ENCODE data around the gene ATP6V0A1. TPM values are rescaled to one million over a fixed set of nuclear protein-coding genes. Genes with fewer than 3 reads are reported as not detected.
A peak's percentile ranks its signal among the peaks of the same experiment; 100 is the strongest.
"Not testable (repeated sequence)": the region's sequence is repeated elsewhere in the genome, so short reads cannot be mapped to it uniquely, and the experiment has no call there.

ATP6V0A1 gene
- total RNA-seq, 4 donors from 2014 or later: 81.6 to 126 (median 96.6) TPM

DNA sequence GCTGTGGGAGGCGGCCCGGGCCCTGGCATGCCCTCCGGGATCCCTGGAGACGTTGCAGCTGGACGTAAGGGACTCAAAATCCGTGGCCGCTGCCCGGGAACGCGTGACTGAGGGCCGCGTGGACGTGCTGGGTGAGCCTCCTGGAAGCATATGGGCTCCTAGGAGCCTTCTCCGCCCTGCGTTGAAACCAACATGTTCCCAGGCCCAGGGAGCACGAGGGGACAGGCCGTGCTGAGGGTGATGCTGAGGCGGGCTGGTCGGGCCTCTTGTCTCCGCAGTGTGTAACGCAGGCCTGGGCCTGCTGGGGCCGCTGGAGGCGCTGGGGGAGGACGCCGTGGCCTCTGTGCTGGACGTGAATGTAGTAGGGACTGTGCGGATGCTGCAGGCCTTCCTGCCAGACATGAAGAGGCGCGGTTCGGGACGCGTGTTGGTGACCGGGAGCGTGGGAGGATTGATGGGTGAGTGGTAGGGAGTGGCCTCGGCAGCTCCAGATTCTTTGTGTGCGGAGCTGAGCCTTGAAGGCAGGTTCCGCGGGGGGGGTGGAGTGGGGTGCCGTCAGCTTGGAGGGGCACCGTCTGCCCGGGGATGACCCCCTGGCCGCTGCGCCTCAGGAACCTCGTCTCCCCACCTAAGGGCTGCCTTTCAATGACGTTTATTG lies 94.6 kb downstream of the ATP6V0A1 start:
- DNase-seq (ENCODE audit: low spot score in 2 of 2): no peak
- H3K4me1 ChIP-seq: peaks cover 0 to 40% (median 15%) of the 10 kb centered on the region in 4 donors

DNA sequence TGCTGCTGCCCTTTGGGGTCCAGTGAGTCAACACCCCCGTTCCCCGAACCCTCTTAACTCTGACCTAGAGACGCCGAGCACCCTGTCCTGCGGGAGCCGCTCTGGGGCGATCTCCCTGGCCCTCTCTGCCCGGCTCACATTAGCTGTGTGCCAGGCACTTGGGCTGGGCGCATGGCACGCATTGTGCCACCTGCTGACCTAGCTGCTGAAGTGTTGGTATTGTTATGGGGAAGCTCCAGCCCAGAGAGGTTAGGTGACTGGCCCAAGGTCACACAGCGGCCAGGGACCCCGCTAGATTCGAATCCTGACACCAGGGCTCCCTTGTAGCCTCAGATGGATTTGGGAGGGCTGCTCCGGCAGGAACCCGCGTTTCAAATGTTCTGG lies 95.2 kb downstream of the ATP6V0A1 start:
- WGBS, 2 donors: 56 to 70% methylated on average over 8 to 12 of the region's 16 CpGs
- TF ChIP-seq, protein P1, sequence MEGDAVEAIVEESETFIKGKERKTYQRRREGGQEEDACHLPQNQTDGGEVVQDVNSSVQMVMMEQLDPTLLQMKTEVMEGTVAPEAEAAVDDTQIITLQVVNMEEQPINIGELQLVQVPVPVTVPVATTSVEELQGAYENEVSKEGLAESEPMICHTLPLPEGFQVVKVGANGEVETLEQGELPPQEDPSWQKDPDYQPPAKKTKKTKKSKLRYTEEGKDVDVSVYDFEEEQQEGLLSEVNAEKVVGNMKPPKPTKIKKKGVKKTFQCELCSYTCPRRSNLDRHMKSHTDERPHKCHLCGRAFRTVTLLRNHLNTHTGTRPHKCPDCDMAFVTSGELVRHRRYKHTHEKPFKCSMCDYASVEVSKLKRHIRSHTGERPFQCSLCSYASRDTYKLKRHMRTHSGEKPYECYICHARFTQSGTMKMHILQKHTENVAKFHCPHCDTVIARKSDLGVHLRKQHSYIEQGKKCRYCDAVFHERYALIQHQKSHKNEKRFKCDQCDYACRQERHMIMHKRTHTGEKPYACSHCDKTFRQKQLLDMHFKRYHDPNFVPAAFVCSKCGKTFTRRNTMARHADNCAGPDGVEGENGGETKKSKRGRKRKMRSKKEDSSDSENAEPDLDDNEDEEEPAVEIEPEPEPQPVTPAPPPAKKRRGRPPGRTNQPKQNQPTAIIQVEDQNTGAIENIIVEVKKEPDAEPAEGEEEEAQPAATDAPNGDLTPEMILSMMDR (IDR thresholded peaks at IDR 0.05): no peak
- TF ChIP-seq POLR2A (IDR thresholded peaks at IDR 0.05) (no peak), EP300 (IDR thresholded peaks at IDR 0.05) (no peak)
- H3K27ac ChIP-seq: peak overlapping the region; percentile 75 to 92 (median 82)

More for the DNA sequence above, 94.6 kb downstream of the ATP6V0A1 start:
- H3K9me3 ChIP-seq: no peaks in the 10 kb centered on the region
- 72 to 78% methylated on average over 26 to 44 of the region's 45 CpGs for WGBS, 2 donors
- H3K36me3 ChIP-seq: peaks cover 0 to 18% (median 0%) of the 10 kb centered on the region in 3 donors
- H3K4me3 ChIP-seq: peak overlapping the region in 2 of 4 donors; percentile 74 to 88
- TF ChIP-seq, protein P1 (IDR thresholded peaks at IDR 0.05): no peak
- no peak for TF ChIP-seq POLR2A (IDR thresholded peaks at IDR 0.05)
- no peak for TF ChIP-seq EP300 (IDR thresholded peaks at IDR 0.05)
- no peaks in the 10 kb centered on the region for H3K27me3 ChIP-seq
- H3K27ac ChIP-seq: peak overlapping the region in 2 of 4 donors; percentile 82 to 92

DNA sequence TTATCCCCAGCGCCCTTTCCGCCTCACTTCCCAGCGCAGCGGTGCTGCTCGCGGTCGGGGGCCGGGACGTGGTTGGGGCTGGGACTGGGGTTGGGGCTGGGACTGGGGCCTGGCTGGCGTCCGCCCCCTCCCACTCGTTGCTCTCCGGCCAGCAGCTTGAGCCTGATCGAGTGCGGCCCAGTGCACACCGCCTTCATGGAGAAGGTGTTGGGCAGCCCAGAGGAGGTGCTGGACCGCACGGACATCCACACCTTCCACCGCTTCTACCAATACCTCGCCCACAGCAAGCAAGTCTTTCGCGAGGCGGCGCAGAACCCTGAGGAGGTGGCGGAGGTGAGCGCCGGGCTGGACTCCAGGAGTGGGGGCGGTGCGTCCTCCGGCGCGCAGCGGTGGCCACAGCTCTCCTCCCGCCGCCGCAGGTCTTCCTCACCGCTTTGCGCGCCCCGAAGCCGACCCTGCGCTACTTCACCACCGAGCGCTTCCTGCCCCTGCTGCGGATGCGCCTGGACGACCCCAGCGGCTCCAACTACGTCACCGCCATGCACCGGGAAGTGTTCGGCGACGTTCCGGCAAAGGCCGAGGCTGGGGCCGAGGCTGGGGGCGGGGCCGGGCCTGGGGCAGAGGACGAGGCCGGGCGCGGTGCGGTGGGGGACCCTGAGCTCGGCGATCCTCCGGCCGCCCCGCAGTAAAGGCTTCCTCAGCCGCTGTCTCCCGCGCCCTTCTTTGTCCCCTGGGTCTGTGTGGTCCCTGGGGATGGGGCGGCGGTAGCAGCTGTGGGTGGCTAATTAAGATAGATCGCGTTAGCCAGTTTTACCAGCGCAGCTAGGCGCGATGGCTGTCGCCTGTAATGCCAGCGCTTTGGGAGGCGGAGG lies 95.8 kb downstream of the ATP6V0A1 start:
- Histone ChIP-seq H3K27ac (peak overlapping the region; percentile 75 to 92 (median 82)), H3K36me3 (peaks cover 0 to 14% (median 0%) of the 10 kb centered on the region in 3 donors), H3K9me3 (no peaks in the 10 kb centered on the region), H3K4me3 (peak overlapping the region; percentile 67 to 88 (median 76)), H3K4me1 (peaks cover 0 to 33% (median 11%) of the 10 kb centered on the region in 4 donors), H3K27me3 (no peaks in the 10 kb centered on the region)
- WGBS, 2 donors: 0 to 1% methylated on average over 38 to 67 of the region's 82 CpGs
- TF ChIP-seq EP300 (IDR thresholded peaks at IDR 0.05): peak; percentile 57 to 92
- peak in 1 of 2 donors; percentile 70 for TF ChIP-seq POLR2A (IDR thresholded peaks at IDR 0.05)
- TF ChIP-seq, protein P1 (IDR thresholded peaks at IDR 0.05): no peak
- peak; percentile 74 to 77 for DNase-seq (ENCODE audit: low spot score in 2 of 2)

More for the DNA sequence above, 95.2 kb downstream of the ATP6V0A1 start:
- Histone ChIP-seq H3K4me1 (peaks cover 0 to 34% (median 12%) of the 10 kb centered on the region in 4 donors), H3K9me3 (no peaks in the 10 kb centered on the region), H3K36me3 (peaks cover 0 to 14% (median 0%) of the 10 kb centered on the region in 3 donors), H3K4me3 (peak overlapping the region; percentile 67 to 88 (median 76)), H3K27me3 (no peaks in the 10 kb centered on the region)
- no peak for DNase-seq (ENCODE audit: low spot score in 2 of 2)

DNA sequence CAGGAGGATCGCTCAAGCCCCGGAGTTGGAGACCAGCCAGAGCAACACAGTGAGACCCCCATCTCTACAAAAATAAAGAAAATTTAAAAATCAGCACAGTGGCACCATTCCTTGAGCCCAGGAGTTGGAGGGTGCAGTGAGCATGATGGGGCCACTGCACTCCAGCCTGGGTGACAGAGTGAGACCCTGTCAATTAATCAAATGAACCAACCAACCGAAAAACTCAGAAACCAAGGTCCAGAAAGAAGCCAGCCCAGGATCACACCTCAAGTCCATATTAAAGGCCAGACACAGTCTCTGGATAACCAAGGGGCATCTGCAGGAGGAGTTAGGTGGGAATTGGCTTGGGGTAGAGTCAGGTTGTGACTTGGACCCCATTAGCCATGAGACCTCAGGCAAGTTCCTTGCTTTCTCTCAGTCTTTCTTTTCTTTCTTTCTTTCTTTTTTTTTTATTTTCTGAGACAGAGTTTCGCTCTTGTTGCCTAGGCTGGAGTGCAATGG lies 96.5 kb downstream of the ATP6V0A1 start:
- H3K4me1 ChIP-seq: peaks cover 0 to 38% (median 11%) of the 10 kb centered on the region in 4 donors
- 26 to 27% methylated on average over 4 of the region's 4 CpGs for WGBS, 2 donors
- H3K27ac ChIP-seq: peak overlapping the region; percentile 75 to 92 (median 82)
- H3K36me3 ChIP-seq: peaks cover 0 to 14% (median 0%) of the 10 kb centered on the region in 3 donors
- DNase-seq (ENCODE audit: low spot score in 2 of 2): no peak
- H3K9me3 ChIP-seq: no peaks in the 10 kb centered on the region
- peak overlapping the region; percentile 67 to 88 (median 76) for H3K4me3 ChIP-seq
- no peaks in the 10 kb centered on the region for H3K27me3 ChIP-seq
- TF ChIP-seq POLR2A (IDR thresholded peaks at IDR 0.05) (no peak), EP300 (IDR thresholded peaks at IDR 0.05) (no peak)
- TF ChIP-seq, protein P1 (IDR thresholded peaks at IDR 0.05): no peak

DNA sequence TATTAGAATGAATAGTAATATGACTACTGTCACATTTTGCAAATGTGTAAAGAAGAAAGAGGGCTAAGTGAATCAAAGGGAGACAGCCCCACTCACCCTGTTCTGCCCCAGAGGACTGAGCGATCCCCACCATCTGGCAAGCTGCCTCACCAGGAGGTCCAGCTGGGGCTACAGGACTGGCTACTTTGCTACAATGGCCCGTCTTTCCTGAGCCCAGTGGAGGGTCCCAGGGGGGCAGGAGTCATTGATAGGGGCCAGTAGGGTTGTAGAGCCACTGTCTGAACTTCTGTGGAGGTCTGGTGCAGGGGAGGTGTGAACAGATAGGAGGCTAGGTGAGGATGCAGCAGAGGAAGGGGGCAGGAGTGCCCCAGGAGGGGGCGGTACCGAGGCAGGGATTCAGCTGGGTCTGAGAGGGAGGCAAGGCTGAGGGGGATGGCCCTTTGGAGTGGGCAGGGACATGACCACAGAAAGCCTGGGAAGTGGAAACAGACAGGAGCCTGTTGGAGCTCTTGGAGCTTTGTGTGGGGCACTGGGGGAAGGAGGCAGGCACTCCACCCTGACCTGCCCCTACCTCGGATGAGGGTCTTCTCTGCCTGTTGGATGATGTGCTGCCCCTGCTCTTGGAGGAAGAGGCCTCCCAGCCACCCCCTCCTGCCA lies 97.4 kb downstream of the ATP6V0A1 start:
- 50 to 56% methylated on average over 5 of the region's 5 CpGs for WGBS, 2 donors
- not testable (repeated sequence) for H3K27me3 ChIP-seq; DNase-seq (ENCODE audit: low spot score in 2 of 2); H3K4me3 ChIP-seq; H3K9me3 ChIP-seq
- Histone ChIP-seq H3K27ac (peak overlapping the region in 1 of 4 donors; percentile 83), H3K4me1 (peaks cover 0 to 45% (median 11%) of the 10 kb centered on the region in 4 donors), H3K36me3 (peaks cover 0 to 14% (median 0%) of the 10 kb centered on the region in 3 donors)

Data from tibial nerve (tissue), 4 donors.